Left lung (tissue), 10 donors: Measurements from ENCODE around the gene DEPDC5. TPM values are rescaled to one million over a fixed set of nuclear protein-coding genes. Genes with fewer than 3 reads are reported as not detected.

Experiments
- ATAC-seq: fragments of 200-7000 bp; cut with Tn5 transposase; one replicate; pipeline ENCODE4 v1.9.1; 2020; ENCODE audit warnings: moderate library complexity
- DNase-seq, 4 donors: peaks; one replicate each; pipeline ENCODE4 v3.0.0-alpha.2; 2013 to 2020
- H3K27ac ChIP-seq, 2 donors: fragments of 200-600 bp; sonication (generic) in 1 of 2; one replicate each; pipeline versions ENCODE4 v1.5.0 to v1.8.0; 2020 to 2021
- H3K27me3 ChIP-seq, 2 donors: fragments of 200-600 bp; sonication (generic) in 1 of 2; one replicate each; pipeline versions ENCODE4 v1.5.0 to v1.8.0; 2020 to 2021
- H3K36me3 ChIP-seq, 2 donors: fragments of 200-600 bp; sonication (generic) in 1 of 2; one replicate each; pipeline versions ENCODE4 v1.5.0 to v1.8.0; 2020 to 2021
- H3K4me1 ChIP-seq, 2 donors: fragments of 200-600 bp; one replicate each; pipeline ENCODE4 v1.8.0; 2021
- H3K4me3 ChIP-seq, 2 donors: fragments of 200-600 bp; sonication (generic) in 1 of 2; one replicate each; pipeline versions ENCODE4 v1.5.0 to v1.8.0; 2020 to 2021; ENCODE audit warnings: mild to moderate bottlenecking in 1 of 2
- H3K9me3 ChIP-seq, 2 donors: fragments of 200-600 bp; sonication (generic) in 1 of 2; one replicate each; pipeline versions ENCODE4 v1.5.0 to v1.8.0; 2020 to 2021
- intact Hi-C, 2 donors: fragments of 100-400 bp; cut with DNase I; formaldehyde crosslinking; loops; one replicate each; pipeline versions ENCODE4 v1.11.2 to v1.14.2; 2022
- polyA plus RNA-seq, 6 donors: library from polyadenylated mRNA; unstranded; fragments of 120-200 nt; gene quantifications; one replicate each; pipeline ENCODE4 v1.2.1, GENCODE V29; 2013; ENCODE audit not compliant: insufficient read length in 6 of 6
- total RNA-seq, 2 donors: library from RNA; stranded (reverse); fragmentation: NEBNext Ultra II Directional; extraction: Animal tissue kit (Norgen Biotek cat#: 25700); gene quantifications; one replicate each; pipeline ENCODE4 v1.2.1, GENCODE V29; 2021
- TF ChIP-seq, protein P1 (sequence below), 2 donors: fragments of 200-600 bp; sonication (generic) in 1 of 2; IDR thresholded peaks; one replicate each; pipeline versions ENCODE4 v1.5.0 to v1.8.0; 2021; ENCODE audit warnings: antibody characterized with exemption in 2 of 2
- donor health status: DM: no; HTN: yes; CAD: no.
- donor health status: DM: no; HTN: no; CAD: no.

The DEPDC5 gene
- total and polyA plus RNA-seq, 8 donors = 14.9 to 31.1 (median 18.0) TPM

DNA sequence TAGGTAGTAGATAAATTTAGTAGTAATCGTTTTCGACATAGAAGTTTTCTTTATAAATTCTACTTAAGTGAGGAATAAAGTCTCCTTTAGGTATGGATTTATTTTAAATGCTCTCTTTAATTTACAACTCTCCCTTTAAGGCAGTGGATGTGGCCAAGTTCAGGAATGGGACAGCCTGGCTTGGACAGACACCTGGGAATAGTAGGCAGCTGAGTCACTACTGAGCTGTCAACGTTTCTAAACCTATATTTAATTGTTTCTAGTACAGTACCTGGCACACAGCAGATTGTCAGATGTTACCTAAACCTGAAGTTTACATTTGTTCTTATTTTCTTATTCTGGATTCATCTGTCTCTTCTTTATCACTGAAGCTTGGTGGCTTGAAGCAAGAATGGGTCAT lies 85.1 kb downstream of the DEPDC5 start:
- H3K9me3 ChIP-seq = no peaks in the 10 kb centered on the region
- TF ChIP-seq, protein P1, sequence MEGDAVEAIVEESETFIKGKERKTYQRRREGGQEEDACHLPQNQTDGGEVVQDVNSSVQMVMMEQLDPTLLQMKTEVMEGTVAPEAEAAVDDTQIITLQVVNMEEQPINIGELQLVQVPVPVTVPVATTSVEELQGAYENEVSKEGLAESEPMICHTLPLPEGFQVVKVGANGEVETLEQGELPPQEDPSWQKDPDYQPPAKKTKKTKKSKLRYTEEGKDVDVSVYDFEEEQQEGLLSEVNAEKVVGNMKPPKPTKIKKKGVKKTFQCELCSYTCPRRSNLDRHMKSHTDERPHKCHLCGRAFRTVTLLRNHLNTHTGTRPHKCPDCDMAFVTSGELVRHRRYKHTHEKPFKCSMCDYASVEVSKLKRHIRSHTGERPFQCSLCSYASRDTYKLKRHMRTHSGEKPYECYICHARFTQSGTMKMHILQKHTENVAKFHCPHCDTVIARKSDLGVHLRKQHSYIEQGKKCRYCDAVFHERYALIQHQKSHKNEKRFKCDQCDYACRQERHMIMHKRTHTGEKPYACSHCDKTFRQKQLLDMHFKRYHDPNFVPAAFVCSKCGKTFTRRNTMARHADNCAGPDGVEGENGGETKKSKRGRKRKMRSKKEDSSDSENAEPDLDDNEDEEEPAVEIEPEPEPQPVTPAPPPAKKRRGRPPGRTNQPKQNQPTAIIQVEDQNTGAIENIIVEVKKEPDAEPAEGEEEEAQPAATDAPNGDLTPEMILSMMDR (IDR thresholded peaks at IDR 0.05) = no peak
- peaks cover 0 to 100% of the 10 kb centered on the region in 2 donors for H3K36me3 ChIP-seq
- H3K27ac ChIP-seq = no peak overlapping the region
- DNase-seq (no peak), ATAC-seq (no peak)
- no peaks in the 10 kb centered on the region for H3K27me3 ChIP-seq
- intact Hi-C loops = no loop called here
- H3K4me3 ChIP-seq = no peak overlapping the region
- no peaks in the 10 kb centered on the region for H3K4me1 ChIP-seq

DNA sequence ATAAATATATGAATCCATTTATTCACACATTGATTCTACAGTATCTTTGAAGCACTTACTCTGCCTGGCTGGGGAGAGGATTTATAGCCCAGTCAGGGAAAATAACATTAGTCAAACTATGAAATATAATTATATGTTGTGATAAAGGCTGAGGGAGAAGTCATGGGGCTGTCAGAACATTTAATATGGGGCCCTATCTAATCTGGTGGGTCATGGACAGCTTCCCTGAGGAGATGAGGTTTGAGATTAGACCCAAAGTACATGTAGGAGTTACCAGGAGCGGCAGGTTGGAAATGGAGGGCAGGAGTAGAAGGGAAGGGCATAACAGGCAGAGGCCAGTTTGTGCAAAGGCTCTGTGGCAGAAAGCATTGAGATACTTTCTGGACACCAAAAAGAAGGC lies 86.2 kb downstream of the DEPDC5 start:
- ATAC-seq = no peak
- TF ChIP-seq, protein P1 (IDR thresholded peaks at IDR 0.05) = no peak
- DNase-seq = no peak
- Histone ChIP-seq H3K4me1 (no peaks in the 10 kb centered on the region), H3K4me3 (no peak overlapping the region), H3K27me3 (no peaks in the 10 kb centered on the region), H3K9me3 (no peaks in the 10 kb centered on the region), H3K27ac (no peak overlapping the region), H3K36me3 (peaks cover 0 to 100% of the 10 kb centered on the region in 2 donors)
- intact Hi-C loops = no loop called here

DNA sequence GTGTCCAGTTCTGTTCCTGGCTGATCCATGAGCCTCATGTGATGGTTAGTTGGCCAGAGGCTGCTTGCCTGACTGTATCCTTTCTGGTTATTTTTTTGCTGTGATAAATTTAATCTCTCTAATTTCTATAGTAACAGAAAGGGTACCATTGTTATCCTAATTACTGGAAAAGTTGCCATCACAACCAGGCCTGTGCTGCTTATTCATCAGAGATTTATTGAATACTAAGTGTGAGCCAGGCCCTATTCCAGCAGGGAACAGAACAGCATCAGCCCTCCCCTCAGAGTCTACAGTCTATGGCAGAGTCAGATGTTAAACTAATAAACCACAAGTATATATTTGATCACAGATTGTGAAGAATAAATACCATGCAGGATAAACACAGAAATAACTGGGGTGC lies 86.8 kb downstream of the DEPDC5 start:
- Histone ChIP-seq H3K4me3 (no peak overlapping the region), H3K27me3 (no peaks in the 10 kb centered on the region), H3K4me1 (no peaks in the 10 kb centered on the region), H3K9me3 (no peaks in the 10 kb centered on the region), H3K36me3 (peaks cover 0 to 100% of the 10 kb centered on the region in 2 donors), H3K27ac (no peak overlapping the region)
- DNase-seq (no peak), ATAC-seq (no peak)
- TF ChIP-seq, protein P1 (IDR thresholded peaks at IDR 0.05) = no peak
- intact Hi-C loops = no loop called here

DNA sequence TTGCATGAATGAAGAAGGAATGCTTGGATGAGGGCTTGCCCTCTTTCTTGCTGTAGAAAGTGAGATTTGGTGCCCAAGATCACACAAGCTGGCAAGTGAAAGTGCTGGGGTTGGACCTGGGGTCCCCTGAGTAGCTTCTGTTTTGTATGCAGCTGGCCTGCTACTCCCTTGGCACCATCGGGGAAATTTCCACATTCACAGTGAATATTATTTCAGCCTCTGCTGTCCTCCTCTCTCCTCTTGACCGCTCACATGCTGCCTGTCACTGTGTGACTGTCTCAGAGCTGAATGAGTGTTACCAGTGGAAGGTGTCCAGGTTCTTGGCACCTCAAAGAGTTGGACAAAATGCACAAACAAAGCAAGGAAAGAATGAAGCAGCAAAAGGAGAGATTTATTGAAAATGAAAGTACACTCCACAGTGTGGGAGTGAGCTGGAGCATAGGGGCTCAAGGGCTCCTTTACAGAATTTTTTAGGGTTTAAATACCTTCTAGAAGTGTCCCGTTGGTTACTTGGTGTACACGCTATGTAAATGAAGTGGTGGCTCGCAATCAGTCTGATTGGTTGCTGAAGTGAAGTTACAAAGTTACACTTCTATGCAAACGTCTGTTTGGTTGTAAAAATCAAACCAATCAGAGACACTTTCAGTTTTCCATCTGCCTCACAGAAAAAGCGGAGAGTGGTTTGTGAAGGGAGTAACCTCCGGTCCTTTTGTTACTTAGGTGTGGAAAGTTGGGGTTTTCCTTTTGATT lies 87.4 kb downstream of the DEPDC5 start:
- H3K4me1 ChIP-seq = no peaks in the 10 kb centered on the region
- no peak overlapping the region for H3K4me3 ChIP-seq
- no peak for DNase-seq
- H3K27me3 ChIP-seq = no peaks in the 10 kb centered on the region
- intact Hi-C loops = no loop called here
- H3K9me3 ChIP-seq = no peaks in the 10 kb centered on the region
- TF ChIP-seq, protein P1 (IDR thresholded peaks at IDR 0.05) = no peak
- H3K36me3 ChIP-seq = peaks cover 0 to 100% of the 10 kb centered on the region in 2 donors
- ATAC-seq = peak; percentile 78
- no peak overlapping the region for H3K27ac ChIP-seq

DNA sequence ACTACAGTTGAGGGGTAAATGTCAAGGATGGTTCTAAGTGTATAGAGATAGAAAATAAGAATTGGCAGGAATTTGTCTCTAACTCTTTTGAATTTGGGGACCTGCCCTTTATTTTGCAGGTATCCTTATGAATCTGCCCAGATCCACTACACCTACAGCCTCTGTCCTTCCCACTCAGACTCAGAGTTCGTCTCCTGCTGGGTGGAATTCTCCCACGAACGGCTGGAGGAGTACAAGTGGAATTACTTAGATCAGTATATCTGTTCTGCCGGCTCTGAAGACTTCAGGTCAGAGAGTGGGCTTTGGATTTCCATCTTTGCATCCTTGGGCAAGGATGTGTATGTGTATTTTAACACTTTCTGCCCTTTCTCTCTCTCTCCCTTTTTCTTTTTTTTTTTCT lies 89.7 kb downstream of the DEPDC5 start:
- intact Hi-C loops = no loop called here
- DNase-seq = no peak
- no peaks in the 10 kb centered on the region for H3K27me3 ChIP-seq
- ATAC-seq = no peak
- no peaks in the 10 kb centered on the region for H3K9me3 ChIP-seq
- peaks cover 0 to 100% of the 10 kb centered on the region in 2 donors for H3K36me3 ChIP-seq
- no peaks in the 10 kb centered on the region for H3K4me1 ChIP-seq
- no peak overlapping the region for H3K27ac ChIP-seq
- TF ChIP-seq, protein P1 (IDR thresholded peaks at IDR 0.05) = no peak
- no peak overlapping the region for H3K4me3 ChIP-seq
